Mononuclear cell (primary cell): ENCODE results near the gene ACSL3. TPM values are rescaled to one million over a fixed set of nuclear protein-coding genes. Genes with fewer than 3 reads are reported as not detected.
A peak's percentile ranks its signal among the peaks of the same experiment; 100 is the strongest.
"Not testable (repeated sequence)": the region's sequence is repeated elsewhere in the genome, so short reads cannot be mapped to it uniquely, and the experiment has no call there.

Source experiments
- H3K27me3 ChIP-seq: 2 replicates; pipeline ENCODE4 v1.6.0; 2011; ENCODE audit warnings: low read length, control low read depth; ENCODE audit not compliant: insufficient read depth
- H3K4me1 ChIP-seq: 2 replicates; pipeline ENCODE4 v1.5.1; 2011; ENCODE audit warnings: mild to moderate bottlenecking, low read length, control low read depth; ENCODE audit not compliant: insufficient read depth
- H3K4me3 ChIP-seq: 2 replicates; pipeline ENCODE4 v1.5.1; 2011; ENCODE audit warnings: mild to moderate bottlenecking, low read length, moderate library complexity
- H3K9me3 ChIP-seq: 2 replicates; pipeline ENCODE4 v1.5.1; 2011; ENCODE audit warnings: low read depth, mild to moderate bottlenecking, control low read depth, low read length
- total RNA-seq: library from RNA; depleted of rRNA; stranded (reverse); fragments of >200 nt; gene quantifications from one replicate; pipeline ENCODE4 v1.2.3, GENCODE V29; 2012

The ACSL3 gene
- total RNA-seq, 1 donor: 64.6 TPM

- Histone ChIP-seq H3K4me1 (peaks cover 41% of the 10 kb centered on the region), H3K4me3 (no peak overlapping the region), H3K27me3 (no peaks in the 10 kb centered on the region), H3K9me3 (no peaks in the 10 kb centered on the region)
These were observed 18.2 kb upstream of the ACSL3 start for GRCh38 chr2:222842491-222843174.

GRCh38 chr2:222844323-222844722, 16.5 kb upstream of the ACSL3 start:
- no peak overlapping the region for H3K4me3 ChIP-seq
- H3K27me3 ChIP-seq: no peaks in the 10 kb centered on the region
- H3K9me3 ChIP-seq: no peaks in the 10 kb centered on the region
- peaks cover 41% of the 10 kb centered on the region for H3K4me1 ChIP-seq

GRCh38 chr2:222845314-222845713, 15.5 kb upstream of the ACSL3 start:
- H3K9me3 ChIP-seq, H3K27me3 ChIP-seq, H3K4me3 ChIP-seq: not testable (repeated sequence)
- peaks cover 41% of the 10 kb centered on the region for H3K4me1 ChIP-seq

GRCh38 chr2:222846003-222846402, 14.8 kb upstream of the ACSL3 start:
- Histone ChIP-seq H3K4me3 (no peak overlapping the region), H3K9me3 (no peaks in the 10 kb centered on the region), H3K4me1 (peaks cover 39% of the 10 kb centered on the region), H3K27me3 (no peaks in the 10 kb centered on the region)

- H3K4me1 ChIP-seq: peaks cover 20% of the 10 kb centered on the region
- H3K4me3 ChIP-seq, H3K27me3 ChIP-seq, H3K9me3 ChIP-seq: not testable (repeated sequence)
These were observed 12.8 kb upstream of the ACSL3 start for GRCh38 chr2:222848031-222848430.

- Histone ChIP-seq H3K27me3 (no peaks in the 10 kb centered on the region), H3K4me1 (peaks cover 12% of the 10 kb centered on the region), H3K9me3 (no peaks in the 10 kb centered on the region), H3K4me3 (no peak overlapping the region)
These were observed 12.0 kb upstream of the ACSL3 start for GRCh38 chr2:222848862-222849261.

GRCh38 chr2:222851956-222852617, 8.7 kb upstream of the ACSL3 start:
- Histone ChIP-seq H3K4me3 (no peak overlapping the region), H3K4me1 (no peaks in the 10 kb centered on the region), H3K27me3 (no peaks in the 10 kb centered on the region), H3K9me3 (no peaks in the 10 kb centered on the region)

GRCh38 chr2:222854773-222855700, 5.8 kb upstream of the ACSL3 start:
- no peaks in the 10 kb centered on the region for H3K27me3 ChIP-seq
- peaks cover 5% of the 10 kb centered on the region for H3K4me1 ChIP-seq
- H3K9me3 ChIP-seq: no peaks in the 10 kb centered on the region
- no peak overlapping the region for H3K4me3 ChIP-seq

GRCh38 chr2:222859786-222860612, 837 bp upstream of the ACSL3 start:
- Histone ChIP-seq H3K4me1 (peaks cover 33% of the 10 kb centered on the region), H3K9me3 (no peaks in the 10 kb centered on the region), H3K27me3 (no peaks in the 10 kb centered on the region), H3K4me3 (peak overlapping the region; percentile 28)

- H3K4me3 ChIP-seq: peak overlapping the region; percentile 82
- no peaks in the 10 kb centered on the region for H3K9me3 ChIP-seq
- no peaks in the 10 kb centered on the region for H3K27me3 ChIP-seq
- H3K4me1 ChIP-seq: peaks cover 40% of the 10 kb centered on the region
These were observed 722 bp downstream of the ACSL3 start for GRCh38 chr2:222861411-222862105.

- Histone ChIP-seq H3K9me3 (no peaks in the 10 kb centered on the region), H3K4me3 (peak overlapping the region; percentile 82), H3K4me1 (peaks cover 40% of the 10 kb centered on the region), H3K27me3 (no peaks in the 10 kb centered on the region)
These were observed 1.5 kb downstream of the ACSL3 start for GRCh38 chr2:222862106-222862908.

GRCh38 chr2:222862909-222863544, 2.2 kb downstream of the ACSL3 start:
- Histone ChIP-seq H3K4me1 (peaks cover 40% of the 10 kb centered on the region), H3K4me3 (no peak overlapping the region), H3K9me3 (no peaks in the 10 kb centered on the region), H3K27me3 (no peaks in the 10 kb centered on the region)

- H3K27me3 ChIP-seq: no peaks in the 10 kb centered on the region
- H3K4me1 ChIP-seq: peaks cover 50% of the 10 kb centered on the region
- H3K4me3 ChIP-seq: no peak overlapping the region
- no peaks in the 10 kb centered on the region for H3K9me3 ChIP-seq
These were observed 3.5 kb downstream of the ACSL3 start for GRCh38 chr2:222864296-222864695.
